GM23338 (cell line): Measurements from ENCODE around the gene PLA2G1B. TPM values are rescaled to one million over a fixed set of nuclear protein-coding genes. Genes with fewer than 3 reads are reported as not detected.

Source experiments
- ATAC-seq: fragments of 200-7000 bp; cut with Tn5 transposase; 3 replicates; pipeline ENCODE4 v1.9.1; 2020
- DNase-seq: peaks from one replicate; pipeline ENCODE4 v3.0.0-alpha.2; 2015; ENCODE audit warnings: low spot score
- H2AFZ ChIP-seq: fragments of 200-600 bp; sonication (generic); 2 replicates; pipeline ENCODE4 v1.8.0; 2016; ENCODE audit warnings: antibody characterized with exemption, mild to moderate bottlenecking, moderate library complexity
- H3F3A ChIP-seq: fragments of 200-600 bp; sonication (generic); replicated peaks from 2 replicates; pipeline ENCODE4 v1.8.0; 2017; ENCODE audit warnings: antibody characterized with exemption, mixed run types, low read depth
- H3K27ac ChIP-seq: fragments of 200-600 bp; sonication (generic); 2 replicates; pipeline ENCODE4 v1.6.1; 2016; ENCODE audit warnings: low read depth
- H3K27me3 ChIP-seq: fragments of 200-600 bp; sonication (generic); 2 replicates; pipeline ENCODE4 v1.8.0; 2016; ENCODE audit warnings: mild to moderate bottlenecking, mixed run types, moderate library complexity; ENCODE audit not compliant: insufficient read depth
- H3K36me3 ChIP-seq: fragments of 200-600 bp; sonication (generic); 2 replicates; pipeline ENCODE4 v1.8.0; 2016; ENCODE audit warnings: mild to moderate bottlenecking; ENCODE audit not compliant: insufficient read depth
- H3K4me1 ChIP-seq: fragments of 200-600 bp; sonication (generic); 2 replicates; pipeline ENCODE4 v1.8.0; 2016; ENCODE audit warnings: mild to moderate bottlenecking, moderate library complexity; ENCODE audit not compliant: insufficient read depth
- H3K4me2 ChIP-seq: fragments of 200-600 bp; sonication (generic); 2 replicates; pipeline ENCODE4 v1.7.1; 2017; ENCODE audit warnings: mixed run types
- H3K4me3 ChIP-seq: fragments of 200-600 bp; sonication (generic); 2 replicates; pipeline ENCODE4 v1.6.1; 2016; ENCODE audit warnings: mixed run types
- H3K79me2 ChIP-seq: fragments of 200-600 bp; sonication (generic); replicated peaks from 2 replicates; pipeline ENCODE4 v1.8.0; 2017; ENCODE audit warnings: mild to moderate bottlenecking; ENCODE audit not compliant: insufficient read depth
- H3K9me2 ChIP-seq: fragments of 200-600 bp; sonication (generic); 2 replicates; pipeline ENCODE4 v1.8.0; 2017; ENCODE audit not compliant: insufficient read depth
- H4K20me1 ChIP-seq: fragments of 200-600 bp; sonication (generic); replicated peaks from 2 replicates; pipeline ENCODE4 v1.8.0; 2017; ENCODE audit warnings: mild to moderate bottlenecking; ENCODE audit not compliant: insufficient read depth
- H3K27ac Mint-ChIP-seq: 2 replicates; pipeline ENCODE4 v1.8.0; 2020; ENCODE audit warnings: inconsistent platforms, mild to moderate bottlenecking, moderate library complexity, mixed read lengths
- H3K27me3 Mint-ChIP-seq: 3 replicates; pipeline ENCODE4 v1.8.0; 2022; ENCODE audit warnings: low read depth, mild to moderate bottlenecking, moderate library complexity, mixed read lengths, inconsistent platforms; ENCODE audit not compliant: insufficient read depth, poor library complexity
- H3K36me3 Mint-ChIP-seq: 3 replicates; pipeline ENCODE4 v1.8.0; 2021; ENCODE audit warnings: low read depth, mild to moderate bottlenecking, inconsistent platforms, moderate library complexity, mixed read lengths
- H3K4me1 Mint-ChIP-seq: 3 replicates; pipeline ENCODE4 v1.8.0; 2020; ENCODE audit warnings: mild to moderate bottlenecking, inconsistent platforms, mixed read lengths
- H3K4me3 Mint-ChIP-seq: 3 replicates; pipeline ENCODE4 v1.8.0; 2021; ENCODE audit warnings: moderate library complexity, mild to moderate bottlenecking, inconsistent platforms, mixed read lengths
- H3K9me3 Mint-ChIP-seq: 3 replicates; pipeline ENCODE4 v1.8.0; 2020; ENCODE audit warnings: moderate library complexity, mild to moderate bottlenecking, inconsistent platforms, mixed read lengths
- CTCF ChIP-seq, 2 experiments: fragments of 200-600 bp in 1 of 2; sonication (generic) in 1 of 2; conservative IDR thresholded peaks; 2 replicates each; pipeline versions ENCODE4 v1.5.1 to v1.6.1; 2016 to 2017; ENCODE audit warnings: antibody characterized with exemption in 2 of 2, low read depth in 2 of 2, mild to moderate bottlenecking in 2 of 2, moderate library complexity in 1 of 2
- ETS1 ChIP-seq: IDR thresholded peaks from 2 replicates; pipeline ENCODE4 v1.6.1; 2016; ENCODE audit warnings: antibody characterized with exemption
- EZH2phosphoT487 ChIP-seq: fragments of 200-600 bp; sonication (generic); IDR thresholded peaks from one replicate; pipeline ENCODE4 v1.8.1; 2018; ENCODE audit warnings: antibody characterized with exemption; ENCODE audit not compliant: unreplicated experiment
- JUNB ChIP-seq: IDR thresholded peaks from one replicate; pipeline ENCODE4 v1.6.1; 2016; ENCODE audit warnings: antibody characterized with exemption; ENCODE audit not compliant: unreplicated experiment
- POLR2AphosphoS5 ChIP-seq: IDR thresholded peaks from 2 replicates; pipeline ENCODE4 v1.6.1; 2016; ENCODE audit warnings: antibody characterized with exemption, low read depth
- STAT1 ChIP-seq: IDR thresholded peaks from one replicate; pipeline ENCODE4 v1.6.1; 2016; ENCODE audit warnings: antibody characterized with exemption; ENCODE audit not compliant: unreplicated experiment
- ZNF114 ChIP-seq: fragments of 250-450 bp; sonication (Bioruptor Pico); IDR thresholded peaks from 2 replicates; pipeline ENCODE4 v1.5.0; 2020; ENCODE audit warnings: mild to moderate bottlenecking, moderate library complexity
- ZNF331 ChIP-seq: fragments of 250-450 bp; sonication (Bioruptor Pico); IDR thresholded peaks from 2 replicates; pipeline ENCODE4 v1.5.0; 2020; ENCODE audit warnings: low read depth, mild to moderate bottlenecking, moderate library complexity
- ZNF462 ChIP-seq: fragments of 250-450 bp; sonication (Bioruptor Pico); IDR thresholded peaks from 2 replicates; pipeline ENCODE4 v1.5.0; 2020; ENCODE audit warnings: mild to moderate bottlenecking, moderate library complexity
- polyA plus RNA-seq: library from polyadenylated mRNA; unstranded; fragments of >200 nt; fragmentation: Nextera tagmentation; extraction: Ambion mirVana; gene quantifications from 2 replicates; pipeline ENCODE4 v1.2.1, GENCODE V29; 2016
- total RNA-seq: library from RNA; depleted of rRNA; stranded (reverse); fragments of >200 nt; shearing (Covaris generic); gene quantifications from 2 replicates; pipeline ENCODE4 v1.2.3, GENCODE V29; 2014

The PLA2G1B gene
- total and polyA plus RNA-seq, 2 experiments from 2014 or later = not detected

- TF ChIP-seq ZNF462 (CRISPR knock-in tag) (no peak), JUNB (no peak), STAT1 (no peak)
Measured at GRCh38 chr12:120353556-120354317, 26.2 kb upstream of the PLA2G1B start (continued).

- peaks cover 14% of the 10 kb centered on the region for H3K36me3 ChIP-seq
- Mint-ChIP-seq H3K4me1 (peaks cover 8% of the 10 kb centered on the region), H3K27me3 (no peaks in the 10 kb centered on the region), H3K36me3 (peaks cover 75% of the 10 kb centered on the region), H3K4me3 (no peak overlapping the region), H3K27ac (no peak overlapping the region), H3K9me3 (peaks cover 3% of the 10 kb centered on the region; the same call in 1 of the 3 replicates)
- no peaks in the 10 kb centered on the region for H3K27me3 ChIP-seq
- H3K4me3 ChIP-seq = no peak overlapping the region
- H3K4me1 ChIP-seq = peaks cover 1% of the 10 kb centered on the region; the same call in 1 of the 2 replicates
- no peak overlapping the region for H3K27ac ChIP-seq
- H3K9me2 ChIP-seq = no peaks in the 10 kb centered on the region
- no peak for DNase-seq
- H4K20me1 ChIP-seq = no peaks in the 10 kb centered on the region
- H3K79me2 ChIP-seq = no peaks in the 10 kb centered on the region
- peaks cover 23% of the 10 kb centered on the region for H3F3A ChIP-seq
- H2AFZ ChIP-seq = no peak overlapping the region
- H3K4me2 ChIP-seq = no peak overlapping the region
- ATAC-seq = no peak
- no peak for TF ChIP-seq POLR2AphosphoS5
- TF ChIP-seq JUNB = no peak
- TF ChIP-seq CTCF (conservative IDR thresholded peaks at IDR 0.05; ENCODE audit: low read depth in 2 of 2) = no peak
- no peak for TF ChIP-seq ZNF331 (CRISPR knock-in tag)
- TF ChIP-seq ETS1 = no peak
- TF ChIP-seq ZNF114 (CRISPR knock-in tag) = no peak
- TF ChIP-seq EZH2phosphoT487 = no peak
- no peak for TF ChIP-seq STAT1
Measured at GRCh38 chr12:120353136-120353535, 25.6 kb upstream of the PLA2G1B start.
